Sciatic nerve (tissue), 2 donors: ENCODE measurements around the gene DENND4A. TPM values are rescaled to one million over a fixed set of nuclear protein-coding genes. Genes with fewer than 3 reads are reported as not detected.

ENCODE experiments used
- ATAC-seq: fragments of 200-7000 bp; cut with Tn5 transposase; one replicate; pipeline ENCODE4 v1.9.1; 2020; ENCODE audit warnings: mild to moderate bottlenecking, moderate library complexity
- DNase-seq: peaks from one replicate; pipeline ENCODE4 v3.0.0-alpha.2; 2020; ENCODE audit warnings: low spot score
- intact Hi-C: fragments of 100-400 bp; cut with DNase I; formaldehyde crosslinking; loops from one replicate; pipeline ENCODE4 v1.14.2; 2022
- total RNA-seq: library from RNA; stranded (reverse); fragmentation: NEBNext Ultra II Directional; extraction: Animal tissue kit (Norgen Biotek cat#: 25700); gene quantifications from one replicate; pipeline ENCODE4 v1.2.1, GENCODE V29; 2021
- donor health status: DM: no; HTN: no; CAD: no.
- donor health status: DM: no; HTN: no; CAD: no.

Gene DENND4A
- 46.5 TPM for total RNA-seq

- ATAC-seq, result peak; percentile 98
- intact Hi-C loops, result no loop called here
These were observed at the start of gene DENND4A for GRCh38 chr15:65792138-65792987. Gene DENND4A (minus strand): TSS chr15:65792293. CDS start chr15:65756450, 35,843 bp downstream.

DNA sequence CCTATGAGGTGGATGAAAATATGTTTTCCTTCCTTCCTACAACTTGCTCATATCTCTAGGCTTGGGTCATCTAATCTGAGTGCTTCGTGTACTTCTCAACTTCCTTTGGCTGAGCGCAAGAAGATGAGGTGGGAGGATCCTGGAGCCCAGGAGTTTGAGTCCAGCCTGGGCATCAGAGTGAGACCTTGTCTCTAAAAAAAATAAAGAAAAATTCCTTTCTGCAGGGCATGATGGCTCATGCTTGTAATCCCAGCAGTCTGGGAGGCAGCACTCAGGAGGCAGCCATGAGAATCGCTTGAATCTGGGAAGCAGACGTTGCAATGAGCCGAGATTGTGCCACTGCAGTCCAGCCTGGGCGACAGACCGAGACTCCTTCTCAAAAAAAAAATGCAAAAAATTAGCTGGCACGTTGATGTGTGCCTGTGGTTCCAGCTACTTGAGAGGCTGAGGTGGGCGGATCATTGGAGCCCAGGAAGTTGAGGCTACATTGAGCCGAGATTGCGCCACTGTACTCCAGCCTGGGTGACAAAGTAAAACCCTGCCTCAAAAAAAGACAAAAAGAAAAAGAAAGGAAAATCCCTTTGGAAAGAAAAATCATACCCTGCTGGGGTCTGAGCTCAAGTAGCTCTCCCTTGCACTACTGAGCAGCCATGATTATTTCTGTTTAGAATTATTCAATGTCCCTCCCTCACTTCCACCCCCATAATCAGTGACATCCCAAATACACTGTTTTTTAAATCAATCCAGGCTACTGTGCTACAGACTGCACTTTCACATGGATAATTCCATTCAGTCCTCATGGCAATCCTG is 49.2 kb upstream of the DENND4A start:
- DNase-seq (no peak), ATAC-seq (peak; percentile 45)
- intact Hi-C loops, result no loop called here

More at GRCh38 chr15:65792138-65792987, at the start of gene DENND4A:
- peak; percentile 98 for DNase-seq

DNA sequence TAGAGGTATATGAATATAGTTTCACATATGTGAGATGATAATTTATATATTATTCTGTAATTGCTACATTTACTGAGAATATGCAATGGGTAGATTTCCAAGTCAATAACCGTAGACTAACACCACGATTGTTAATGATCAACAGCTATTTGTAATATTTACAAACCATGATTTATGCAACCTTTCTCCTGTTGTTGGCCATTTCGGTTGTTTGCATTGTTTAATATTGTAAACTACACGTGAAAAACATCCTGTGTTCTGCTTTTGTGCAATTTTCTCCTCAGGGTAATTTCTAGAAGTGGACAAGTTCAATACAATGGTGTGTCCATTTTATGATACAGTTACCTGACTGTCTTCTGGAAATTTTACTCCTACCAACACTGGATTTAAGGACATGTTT is 47.9 kb upstream of the DENND4A start:
- intact Hi-C loops, result loop anchor here (2.0 kb wide), 1 partner anchor 39 kb away; no protein-coding TSS in a partner anchor
- DNase-seq (no peak), ATAC-seq (no peak)

- DNase-seq (no peak), ATAC-seq (no peak)
- intact Hi-C loops, result loop anchor here (2.0 kb wide), 1 partner anchor 39 kb away; no protein-coding TSS in a partner anchor
These were observed 47.3 kb upstream of the DENND4A start for GRCh38 chr15:65839354-65839901.

GRCh38 chr15:65837301-65838294 is 45.5 kb upstream of the DENND4A start:
- DNase-seq (no peak), ATAC-seq (no peak)
- intact Hi-C loops, result loop anchor here (2.0 kb wide), 1 partner anchor 37 kb away; no protein-coding TSS in a partner anchor

DNA sequence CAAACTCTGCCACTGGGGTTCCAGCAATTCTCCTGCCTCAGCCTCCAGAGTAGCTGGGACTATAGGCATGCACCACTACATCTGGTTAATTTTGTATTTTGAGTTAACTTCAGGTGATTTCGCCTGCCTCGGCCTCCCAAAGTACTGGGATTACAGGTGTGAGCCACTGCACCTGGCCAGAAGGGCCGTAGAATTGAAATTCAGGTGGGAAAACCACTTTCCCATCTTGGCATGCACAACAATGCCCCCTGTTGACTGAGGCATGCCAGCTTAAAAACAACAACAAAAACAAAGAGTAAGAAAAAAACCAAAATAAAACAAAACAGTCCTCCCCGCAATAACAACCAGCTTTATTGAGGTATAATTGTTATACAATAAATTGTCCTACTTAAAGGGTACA is 44.6 kb upstream of the DENND4A start:
- ATAC-seq, result no peak
- DNase-seq, result no peak
- intact Hi-C loops, result no loop called here

DNA sequence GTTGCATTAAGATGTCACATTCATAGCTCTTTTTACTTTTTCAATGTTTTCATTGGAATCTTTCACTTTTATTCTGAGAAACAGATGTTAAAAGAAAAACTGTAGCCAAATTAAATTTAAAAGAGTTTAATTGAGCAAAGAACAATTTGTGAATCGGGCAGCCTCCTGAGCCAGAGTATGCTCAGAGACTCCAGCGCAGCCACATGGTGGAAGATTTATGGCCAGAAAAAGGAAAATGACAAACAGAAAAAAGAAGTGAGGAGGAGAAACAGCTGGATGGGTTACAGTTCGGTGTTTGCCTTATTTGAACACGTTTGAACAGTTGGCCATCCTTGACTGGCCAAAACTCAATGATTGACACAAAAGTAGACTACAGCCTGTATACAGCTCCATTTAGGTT is 43.4 kb upstream of the DENND4A start:
- no peak for ATAC-seq
- intact Hi-C loops, result no loop called here

GRCh38 chr15:65834603-65835282 is 42.6 kb upstream of the DENND4A start:
- intact Hi-C loops, result no loop called here

More for the DNA sequence above, 43.4 kb upstream of the DENND4A start:
- DNase-seq, result no peak

GRCh38 chr15:65833501-65834205 is 41.6 kb upstream of the DENND4A start:
- DNase-seq (no peak), ATAC-seq (no peak)
- intact Hi-C loops, result no loop called here

More at GRCh38 chr15:65834603-65835282, 42.6 kb upstream of the DENND4A start:
- ATAC-seq (no peak), DNase-seq (no peak)

DNA sequence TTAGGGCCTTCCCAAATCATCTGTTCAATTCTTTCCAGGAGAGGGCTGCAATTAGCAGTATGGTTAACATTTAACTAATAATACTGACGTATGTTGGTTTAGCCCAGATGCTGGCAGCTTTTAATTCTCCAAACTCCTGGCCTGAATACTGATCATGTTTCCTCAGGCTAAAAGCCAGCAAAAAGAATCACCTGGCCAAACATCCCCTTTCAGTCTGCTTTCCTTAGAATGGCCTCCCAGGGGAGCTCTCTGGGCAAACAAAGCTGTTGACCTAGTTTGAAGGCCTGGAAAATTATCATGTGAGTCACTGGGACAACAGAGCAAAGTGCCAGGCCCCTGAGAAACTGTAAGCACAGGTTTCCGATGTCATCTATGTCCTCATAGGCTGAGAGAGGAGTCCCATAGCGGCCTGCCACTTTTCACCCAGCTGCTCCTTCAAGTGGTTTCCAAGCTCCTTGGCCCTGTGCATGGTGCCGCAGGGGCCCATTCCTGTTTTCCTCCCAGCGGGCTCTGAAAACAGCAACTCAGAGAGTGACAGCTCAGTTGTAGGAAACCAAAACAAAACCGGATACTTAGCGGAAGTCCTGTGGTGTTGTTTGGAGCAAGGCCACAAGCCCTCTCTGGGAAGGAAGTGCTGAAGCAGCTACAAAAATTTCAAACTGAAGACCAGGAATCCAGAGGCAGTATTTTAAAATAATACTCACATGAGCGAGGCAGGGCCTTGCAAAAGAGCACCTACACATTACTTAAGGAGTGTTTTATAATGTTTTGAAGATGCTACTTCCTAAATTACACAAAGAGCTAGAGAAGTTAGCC is 40.7 kb upstream of the DENND4A start:
- intact Hi-C loops, result no loop called here
- DNase-seq (peak; percentile 92), ATAC-seq (peak; percentile 96)

DNA sequence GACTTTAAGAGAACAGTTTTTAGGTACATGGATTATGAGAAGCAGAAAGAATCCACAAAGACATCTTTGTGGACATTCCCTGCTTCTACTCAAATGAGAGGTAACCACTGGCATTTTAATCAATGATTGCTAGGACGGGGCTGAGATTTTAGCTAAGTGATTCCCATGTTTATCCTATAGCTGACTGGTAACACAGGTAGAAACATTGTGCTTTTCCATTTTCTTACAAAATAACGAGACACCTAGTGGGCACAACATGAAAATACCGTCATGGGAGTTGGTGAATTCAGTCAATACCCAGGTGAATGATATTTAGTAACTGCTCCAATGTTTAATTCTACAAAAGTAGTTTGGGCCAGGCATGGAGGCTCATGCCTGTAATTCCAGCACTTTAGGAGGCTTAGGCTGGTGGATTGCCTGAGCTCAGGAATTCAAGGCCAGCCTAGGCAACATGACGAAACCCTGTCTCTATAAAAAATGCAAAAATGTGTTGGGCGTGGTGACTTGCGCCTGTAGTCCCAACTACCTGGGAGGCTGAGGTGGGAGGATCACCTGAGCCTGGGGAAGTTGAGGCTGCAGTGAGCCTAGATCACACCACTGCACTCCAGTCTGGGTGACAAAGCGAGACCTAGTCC is 37.2 kb upstream of the DENND4A start:
- intact Hi-C loops, result no loop called here
- DNase-seq, result no peak
- ATAC-seq, result no peak

- ATAC-seq (no peak), DNase-seq (no peak)
- intact Hi-C loops, result no loop called here
These were observed 36.5 kb upstream of the DENND4A start for GRCh38 chr15:65828585-65828984.

DNA sequence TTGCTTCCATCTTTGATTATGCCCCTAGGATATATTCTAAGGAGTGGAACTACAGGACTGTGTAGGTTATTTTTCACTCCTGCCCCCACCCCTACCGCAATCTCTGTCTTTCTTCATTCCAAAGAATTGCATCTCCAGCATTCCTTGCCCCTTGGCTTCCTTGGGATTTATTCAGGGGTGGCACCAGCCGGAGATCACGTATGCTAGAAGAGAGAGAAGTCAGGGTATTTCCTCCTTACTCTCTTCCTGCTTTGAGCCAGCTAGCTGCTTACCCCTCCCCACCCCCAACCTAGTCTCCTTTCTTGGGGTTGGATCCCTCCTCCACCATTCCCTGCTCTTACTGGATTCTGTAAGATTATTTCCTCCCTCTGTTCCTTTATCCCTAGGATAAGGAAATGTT is 35.0 kb upstream of the DENND4A start:
- DNase-seq (no peak), ATAC-seq (no peak)
- intact Hi-C loops, result no loop called here

GRCh38 chr15:65824941-65825544 is 33.0 kb upstream of the DENND4A start:
- DNase-seq (peak; percentile 66), ATAC-seq (peak; percentile 82)
- intact Hi-C loops, result no loop called here

GRCh38 chr15:65824031-65824743 is 32.1 kb upstream of the DENND4A start:
- no peak for DNase-seq
- intact Hi-C loops, result no loop called here
- ATAC-seq, result peak; percentile 88
